Astrocyte of the spinal cord (primary cell): ENCODE results near the gene PBLD.
A peak's percentile ranks its signal among the peaks of the same experiment; 100 is the strongest.

Source experiments
- DNase-seq: peaks from one replicate; pipeline ENCODE4 v3.0.0; 2011; ENCODE audit warnings: low read depth, low spot score
- H3K4me3 ChIP-seq: 2 replicates; pipeline ENCODE4 v1.5.1; 2011; ENCODE audit warnings: low read depth, mild to moderate bottlenecking, low read length, moderate library complexity
- CTCF ChIP-seq: IDR thresholded peaks from 2 replicates; pipeline ENCODE4 v1.5.1; 2012; ENCODE audit warnings: low read depth, mild to moderate bottlenecking, low read length, inconsistent platforms
- in situ Hi-C: cut with HindIII; loops from 2 replicates; pipeline ENCODE4 v1.10.0; 2017; ENCODE audit warnings: low sequenced_read_pairs

Gene PBLD

GRCh38 chr10:68271196-68271882 lies 61.4 kb downstream of the PBLD start:
- DNase-seq: peak; percentile 36
- in situ Hi-C loops: no loop called here
- TF ChIP-seq CTCF: no peak
- H3K4me3 ChIP-seq: no peak overlapping the region

GRCh38 chr10:68269562-68270290 lies 63.0 kb downstream of the PBLD start:
- in situ Hi-C loops: no loop called here
- no peak for DNase-seq
- no peak overlapping the region for H3K4me3 ChIP-seq
- TF ChIP-seq CTCF: no peak

GRCh38 chr10:68261132-68261856 lies 71.4 kb downstream of the PBLD start:
- H3K4me3 ChIP-seq: no peak overlapping the region
- DNase-seq: no peak
- in situ Hi-C loops: no loop called here
- no peak for TF ChIP-seq CTCF

GRCh38 chr10:68253346-68253745 lies 79.4 kb downstream of the PBLD start:
- in situ Hi-C loops: no loop called here
- no peak for TF ChIP-seq CTCF
- no peak for DNase-seq
- H3K4me3 ChIP-seq: no peak overlapping the region

- no peak overlapping the region for H3K4me3 ChIP-seq
- TF ChIP-seq CTCF: no peak
- in situ Hi-C loops: no loop called here
- no peak for DNase-seq
Observed at GRCh38 chr10:68251625-68252495, 80.9 kb downstream of the PBLD start.

GRCh38 chr10:68251151-68251550 lies 81.6 kb downstream of the PBLD start:
- in situ Hi-C loops: no loop called here
- DNase-seq: no peak
- no peak for TF ChIP-seq CTCF
- no peak overlapping the region for H3K4me3 ChIP-seq
